HG03159 (cell line): ENCODE measurements around the gene NXPH1.
A peak's percentile ranks its signal among the peaks of the same experiment; 100 is the strongest.

Experiments
- ATAC-seq: cut with Tn5 transposase; IDR thresholded peaks from one replicate; pipeline ENCODE4 v1.9.1; 2021; ENCODE audit warnings: mild to moderate bottlenecking, moderate library complexity; ENCODE audit not compliant: unreplicated experiment

Gene NXPH1

GRCh38 chr7:8491544-8492489, 58.4 kb downstream of the NXPH1 start:
- ATAC-seq, result no peak

- ATAC-seq, result no peak
Observed at GRCh38 chr7:8499128-8499527, 65.7 kb downstream of the NXPH1 start.

GRCh38 chr7:8500286-8500685, 66.9 kb downstream of the NXPH1 start:
- no peak for ATAC-seq

- no peak for ATAC-seq
Observed at GRCh38 chr7:8507566-8507965, 74.2 kb downstream of the NXPH1 start.

- no peak for ATAC-seq
Observed at GRCh38 chr7:8509621-8510020, 76.2 kb downstream of the NXPH1 start.

GRCh38 chr7:8511855-8512254, 78.4 kb downstream of the NXPH1 start:
- no peak for ATAC-seq

GRCh38 chr7:8514781-8515519, 81.5 kb downstream of the NXPH1 start:
- no peak for ATAC-seq

GRCh38 chr7:8515640-8516185, 82.3 kb downstream of the NXPH1 start:
- ATAC-seq, result no peak

- ATAC-seq, result no peak
Observed at GRCh38 chr7:8516976-8517375, 83.6 kb downstream of the NXPH1 start.

- ATAC-seq, result no peak
Observed at GRCh38 chr7:8528311-8528710, 94.9 kb downstream of the NXPH1 start.

- no peak for ATAC-seq
Observed at GRCh38 chr7:8531991-8532515, 98.6 kb downstream of the NXPH1 start.

GRCh38 chr7:8536431-8536830, 103.0 kb downstream of the NXPH1 start:
- peak; percentile 89 for ATAC-seq

GRCh38 chr7:8549046-8549445, 115.6 kb downstream of the NXPH1 start:
- ATAC-seq, result no peak

GRCh38 chr7:8560501-8560900, 127.1 kb downstream of the NXPH1 start:
- ATAC-seq, result no peak

- ATAC-seq, result no peak
Observed at GRCh38 chr7:8561449-8561848, 128.0 kb downstream of the NXPH1 start.

GRCh38 chr7:8564281-8564680, 130.9 kb downstream of the NXPH1 start:
- no peak for ATAC-seq

- ATAC-seq, result no peak
Observed at GRCh38 chr7:8566016-8566415, 132.6 kb downstream of the NXPH1 start.

- no peak for ATAC-seq
Observed at GRCh38 chr7:8567626-8568025, 134.2 kb downstream of the NXPH1 start.

GRCh38 chr7:8579661-8580194, 146.3 kb downstream of the NXPH1 start:
- no peak for ATAC-seq

GRCh38 chr7:8581842-8582241, 148.4 kb downstream of the NXPH1 start:
- ATAC-seq, result no peak

GRCh38 chr7:8582728-8583127, 149.3 kb downstream of the NXPH1 start:
- ATAC-seq, result no peak
